ENCODE data around the gene UBE2G1.

UBE2G1 gene

GRCh38 chr17:4327606-4328005 lies 38.9 kb downstream of the UBE2G1 start:
- peaks cover 52% of the 10 kb centered on the region for H3K4me1 ChIP-seq (ENCODE audit: insufficient read depth, poor library complexity, severe bottlenecking)
- no peaks in the 10 kb centered on the region for H3K9me3 ChIP-seq (ENCODE audit: severe bottlenecking)
- peak overlapping the region; percentile 90 for H3K27ac ChIP-seq (ENCODE audit: poor library complexity, severe bottlenecking)
- TF ChIP-seq CTCF (IDR thresholded peaks at IDR 0.05; ENCODE audit: poor library complexity, severe bottlenecking), result no peak
- ATAC-seq (ENCODE audit: low read depth), result peak; percentile 84
- DNase-seq (ENCODE audit: low spot score), result peak; percentile 73
- H3K36me3 ChIP-seq (ENCODE audit: low read depth), result peaks cover 15% of the 10 kb centered on the region
- H3K27me3 ChIP-seq (ENCODE audit: insufficient read depth, poor library complexity, severe bottlenecking), result no peaks in the 10 kb centered on the region
- no peak overlapping the region for H3K4me3 ChIP-seq (ENCODE audit: severe bottlenecking)

DNA sequence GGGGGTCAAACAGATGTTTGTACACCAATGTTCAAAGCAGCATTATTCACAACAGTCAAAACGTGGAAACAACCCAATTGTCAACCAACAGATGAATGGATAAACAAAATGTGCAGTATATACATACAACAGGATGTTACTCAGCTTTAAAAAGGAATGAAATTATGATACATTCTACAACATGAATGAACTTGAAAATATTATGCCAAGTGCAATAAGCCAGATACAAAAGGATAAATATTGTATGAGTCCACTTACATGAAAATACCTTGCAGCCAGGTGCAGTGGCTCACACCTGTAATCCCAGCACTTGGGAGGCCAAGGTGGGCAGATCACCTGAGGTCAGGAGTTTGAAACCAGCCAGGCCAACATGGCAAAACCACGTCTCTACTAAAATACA lies 39.9 kb downstream of the UBE2G1 start:
- H3K4me1 ChIP-seq (ENCODE audit: insufficient read depth, poor library complexity, severe bottlenecking), result peaks cover 52% of the 10 kb centered on the region
- no peaks in the 10 kb centered on the region for H3K27me3 ChIP-seq (ENCODE audit: insufficient read depth, poor library complexity, severe bottlenecking)
- peak overlapping the region; percentile 90 for H3K27ac ChIP-seq (ENCODE audit: poor library complexity, severe bottlenecking)
- H3K4me3 ChIP-seq (ENCODE audit: severe bottlenecking), result no peak overlapping the region
- TF ChIP-seq CTCF (IDR thresholded peaks at IDR 0.05; ENCODE audit: poor library complexity, severe bottlenecking), result no peak
- DNase-seq (ENCODE audit: low spot score) (no peak), ATAC-seq (ENCODE audit: low read depth) (peak; percentile 39)
- H3K36me3 ChIP-seq (ENCODE audit: low read depth), result peaks cover 15% of the 10 kb centered on the region
- no peaks in the 10 kb centered on the region for H3K9me3 ChIP-seq (ENCODE audit: severe bottlenecking)

DNA sequence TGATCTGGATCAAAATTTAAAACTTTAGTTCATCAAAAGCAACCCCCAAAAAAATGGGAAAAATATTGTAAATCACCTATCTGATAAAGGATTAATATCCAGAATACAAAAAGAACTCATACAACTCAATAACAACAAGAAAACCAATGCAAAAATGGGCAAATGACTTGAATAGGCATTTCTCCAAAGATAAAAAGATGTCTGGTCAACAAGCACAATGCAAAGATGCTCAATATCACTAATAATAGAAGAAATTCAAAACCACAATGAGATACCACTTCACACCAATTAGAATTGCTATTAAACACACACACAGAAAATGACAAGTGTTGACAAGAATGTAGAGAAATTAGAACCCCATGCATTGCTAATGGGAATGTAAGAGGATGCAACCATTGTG lies 40.4 kb downstream of the UBE2G1 start:
- H3K27ac ChIP-seq (ENCODE audit: poor library complexity, severe bottlenecking), result peak overlapping the region; percentile 90
- ATAC-seq (ENCODE audit: low read depth), result no peak
- no peak for DNase-seq (ENCODE audit: low spot score)
- no peaks in the 10 kb centered on the region for H3K9me3 ChIP-seq (ENCODE audit: severe bottlenecking)
- peaks cover 49% of the 10 kb centered on the region for H3K4me1 ChIP-seq (ENCODE audit: insufficient read depth, poor library complexity, severe bottlenecking)
- H3K27me3 ChIP-seq (ENCODE audit: insufficient read depth, poor library complexity, severe bottlenecking), result no peaks in the 10 kb centered on the region
- no peak for TF ChIP-seq CTCF (IDR thresholded peaks at IDR 0.05; ENCODE audit: poor library complexity, severe bottlenecking)
- peaks cover 11% of the 10 kb centered on the region for H3K36me3 ChIP-seq (ENCODE audit: low read depth)
- no peak overlapping the region for H3K4me3 ChIP-seq (ENCODE audit: severe bottlenecking)

GRCh38 chr17:4324463-4324862 lies 42.0 kb downstream of the UBE2G1 start:
- ATAC-seq (ENCODE audit: low read depth) (no peak), DNase-seq (ENCODE audit: low spot score) (no peak)
- peaks cover 8% of the 10 kb centered on the region for H3K36me3 ChIP-seq (ENCODE audit: low read depth)
- H3K9me3 ChIP-seq (ENCODE audit: severe bottlenecking), result no peaks in the 10 kb centered on the region
- H3K27me3 ChIP-seq (ENCODE audit: insufficient read depth, poor library complexity, severe bottlenecking), result no peaks in the 10 kb centered on the region
- no peak for TF ChIP-seq CTCF (IDR thresholded peaks at IDR 0.05; ENCODE audit: poor library complexity, severe bottlenecking)
- H3K27ac ChIP-seq (ENCODE audit: poor library complexity, severe bottlenecking), result no peak overlapping the region
- peaks cover 41% of the 10 kb centered on the region for H3K4me1 ChIP-seq (ENCODE audit: insufficient read depth, poor library complexity, severe bottlenecking)
- H3K4me3 ChIP-seq (ENCODE audit: severe bottlenecking), result no peak overlapping the region

DNA sequence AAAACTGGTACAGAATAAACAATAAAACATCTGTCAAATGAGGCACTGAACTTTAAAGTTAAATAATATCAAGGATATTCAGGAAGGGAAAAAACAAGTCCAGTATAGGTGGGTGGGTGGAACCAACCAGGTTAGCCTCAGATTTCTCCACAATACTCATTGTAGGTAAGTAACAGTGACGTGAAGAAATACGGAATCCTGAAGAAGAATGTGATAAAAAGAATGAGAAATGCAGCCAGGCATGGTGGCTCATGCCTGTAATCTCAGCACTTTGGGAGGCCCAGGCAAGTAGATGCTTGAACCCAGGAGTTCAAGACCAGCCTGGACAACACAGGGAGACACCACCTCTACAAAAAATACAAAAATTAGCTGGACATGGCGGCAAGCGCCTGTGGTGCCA lies 47.3 kb downstream of the UBE2G1 start:
- H3K9me3 ChIP-seq (ENCODE audit: severe bottlenecking), result no peaks in the 10 kb centered on the region
- peak overlapping the region; percentile 33 for H3K27ac ChIP-seq (ENCODE audit: poor library complexity, severe bottlenecking)
- H3K4me3 ChIP-seq (ENCODE audit: severe bottlenecking), result no peak overlapping the region
- H3K27me3 ChIP-seq (ENCODE audit: insufficient read depth, poor library complexity, severe bottlenecking), result no peaks in the 10 kb centered on the region
- peaks cover 20% of the 10 kb centered on the region for H3K4me1 ChIP-seq (ENCODE audit: insufficient read depth, poor library complexity, severe bottlenecking)
- no peaks in the 10 kb centered on the region for H3K36me3 ChIP-seq (ENCODE audit: low read depth)
- ATAC-seq (ENCODE audit: low read depth) (no peak), DNase-seq (ENCODE audit: low spot score) (no peak)
- TF ChIP-seq CTCF (IDR thresholded peaks at IDR 0.05; ENCODE audit: poor library complexity, severe bottlenecking), result no peak

Data from RWPE2 (cell line).